HepG2 (cell line): ENCODE measurements around the gene FGD2. TPM values are rescaled to one million over a fixed set of nuclear protein-coding genes. Genes with fewer than 3 reads are reported as not detected.
A peak's percentile ranks its signal among the peaks of the same experiment; 100 is the strongest.

Experiments used
- ELF1 ChIP-seq: sonication (generic); formaldehyde crosslinking; IDR thresholded peaks from 2 replicates; pipeline ENCODE4 v1.4.0; 2020; ENCODE audit warnings: missing genetic modification reagents
- ERF ChIP-seq: IDR thresholded peaks from 2 replicates; pipeline ENCODE4 v1.6.1; 2018; ENCODE audit warnings: missing biosample characterization, missing genetic modification reagents
- KAT7 ChIP-seq: IDR thresholded peaks from 2 replicates; pipeline ENCODE4 v1.6.1; 2018; ENCODE audit warnings: borderline replicate concordance, missing compliant biosample characterization
- MXD3 ChIP-seq: IDR thresholded peaks from 2 replicates; pipeline ENCODE4 v1.6.1; 2016; ENCODE audit warnings: mild to moderate bottlenecking, missing biosample characterization, missing genetic modification reagents
- PREB ChIP-seq: sonication (generic); formaldehyde crosslinking; IDR thresholded peaks from 2 replicates; pipeline ENCODE4 v1.4.0; 2020; ENCODE audit warnings: missing genetic modification reagents
- RCOR2 ChIP-seq: IDR thresholded peaks from 2 replicates; pipeline ENCODE4 v1.6.1; 2016; ENCODE audit warnings: missing biosample characterization, missing genetic modification reagents
- RERE ChIP-seq: IDR thresholded peaks from 2 replicates; pipeline ENCODE4 v1.6.1; 2016; ENCODE audit warnings: low read depth, missing genetic modification reagents, missing compliant biosample characterization
- ZNF44 ChIP-seq: sonication (generic); formaldehyde crosslinking; IDR thresholded peaks from 2 replicates; pipeline ENCODE4 v1.5.1; 2020; ENCODE audit warnings: mild to moderate bottlenecking, missing genetic modification reagents
- ZNF569 ChIP-seq: sonication (generic); formaldehyde crosslinking; IDR thresholded peaks from 2 replicates; pipeline ENCODE4 v1.5.0; 2020; ENCODE audit warnings: mild to moderate bottlenecking, missing genetic modification reagents, moderate library complexity, borderline replicate concordance
- ZNF772 ChIP-seq: sonication (generic); formaldehyde crosslinking; IDR thresholded peaks from 2 replicates; pipeline ENCODE4 v1.5.0; 2020; ENCODE audit warnings: mild to moderate bottlenecking, missing genetic modification reagents
- ZNF782 ChIP-seq: sonication (generic); formaldehyde crosslinking; IDR thresholded peaks from 2 replicates; pipeline ENCODE4 v1.4.0; 2020; ENCODE audit warnings: missing genetic modification reagents, mild to moderate bottlenecking, borderline replicate concordance
- polyA plus RNA-seq, 8 experiments: library from polyadenylated mRNA; depleted of rRNA in 3 of 8; stranded (reverse) in 7 of 8; unstranded in 1 of 8; fragments of >200 nt; fragmentation: Illumina TruSeq in 4 of 8; extraction: Trizol in 4 of 8; gene quantifications; 2 replicates each; pipeline versions ENCODE4 v1.2.1 to v1.2.3, GENCODE V29; 2011 to 2016; ENCODE audit warnings: low read depth in 4 of 8, missing spikeins in 1 of 8, mixed read lengths in 1 of 8; ENCODE audit not compliant: insufficient read depth in 1 of 8
- total RNA-seq, 5 experiments: library from RNA; depleted of rRNA; stranded (reverse); fragments of >200 nt; fragmentation: Illumina TruSeq; extraction: Trizol; gene quantifications; 2 replicates each; pipeline ENCODE4 v1.2.3, GENCODE V29; 2016; ENCODE audit warnings: low read depth in 1 of 5
- TF ChIP-seq, protein P1 (sequence below): sonication (generic); formaldehyde crosslinking; IDR thresholded peaks from 2 replicates; pipeline ENCODE4 v1.4.0; 2020; ENCODE audit warnings: missing genetic modification reagents
- TF ChIP-seq, protein P2 (sequence below): sonication (generic); formaldehyde crosslinking; IDR thresholded peaks from 2 replicates; pipeline ENCODE4 v1.4.0; 2020; ENCODE audit warnings: missing genetic modification reagents

FGD2 gene
- total and polyA plus RNA-seq, 2 of the 13 experiments (the other 11 are each of a cell fraction or from before 2014, with no cell fraction given), result not detected

DNA sequence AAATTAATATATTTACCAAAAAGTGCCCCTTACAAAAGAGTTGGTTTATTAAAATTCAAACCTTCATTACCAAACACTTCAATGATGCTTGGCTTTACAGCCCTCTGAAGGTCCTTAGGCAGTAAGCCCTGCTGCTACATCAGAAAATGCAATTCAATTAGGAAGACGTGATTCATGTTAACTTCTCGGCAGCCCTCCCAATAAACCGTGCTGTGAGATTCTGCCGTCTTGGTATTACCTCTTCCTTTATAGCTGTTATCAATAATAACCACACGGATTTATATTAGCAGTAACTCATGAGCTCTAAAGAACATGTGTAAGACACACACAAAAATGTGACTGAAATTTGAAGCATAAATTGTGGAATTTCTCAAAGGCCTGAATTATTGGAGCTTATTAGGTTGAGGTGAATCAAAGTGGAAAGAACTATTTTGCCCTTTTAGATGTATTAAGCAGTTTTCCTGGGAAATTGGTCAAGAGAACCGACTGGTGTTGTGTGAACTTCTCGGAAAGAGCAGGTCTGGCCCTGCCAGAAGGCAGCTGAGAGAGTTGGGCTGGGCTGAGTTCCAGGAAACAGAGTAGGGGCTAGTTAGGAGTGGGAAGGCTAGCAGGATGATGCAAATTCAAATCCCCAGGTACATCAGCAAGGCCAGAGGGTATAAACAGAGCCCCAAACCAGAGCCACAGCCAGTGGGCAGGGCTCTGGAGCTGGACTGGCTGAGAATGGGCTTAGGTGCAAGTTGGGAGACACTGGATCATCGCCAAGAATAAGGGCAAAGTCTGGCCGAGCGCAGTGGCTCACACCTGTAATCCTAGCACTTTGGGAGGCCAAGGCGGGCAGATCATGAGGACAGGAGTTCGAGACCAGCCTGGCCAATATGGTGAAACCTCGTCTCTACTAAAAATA, 33.1 kb downstream of the FGD2 start (continued):
- TF ChIP-seq, protein P1, sequence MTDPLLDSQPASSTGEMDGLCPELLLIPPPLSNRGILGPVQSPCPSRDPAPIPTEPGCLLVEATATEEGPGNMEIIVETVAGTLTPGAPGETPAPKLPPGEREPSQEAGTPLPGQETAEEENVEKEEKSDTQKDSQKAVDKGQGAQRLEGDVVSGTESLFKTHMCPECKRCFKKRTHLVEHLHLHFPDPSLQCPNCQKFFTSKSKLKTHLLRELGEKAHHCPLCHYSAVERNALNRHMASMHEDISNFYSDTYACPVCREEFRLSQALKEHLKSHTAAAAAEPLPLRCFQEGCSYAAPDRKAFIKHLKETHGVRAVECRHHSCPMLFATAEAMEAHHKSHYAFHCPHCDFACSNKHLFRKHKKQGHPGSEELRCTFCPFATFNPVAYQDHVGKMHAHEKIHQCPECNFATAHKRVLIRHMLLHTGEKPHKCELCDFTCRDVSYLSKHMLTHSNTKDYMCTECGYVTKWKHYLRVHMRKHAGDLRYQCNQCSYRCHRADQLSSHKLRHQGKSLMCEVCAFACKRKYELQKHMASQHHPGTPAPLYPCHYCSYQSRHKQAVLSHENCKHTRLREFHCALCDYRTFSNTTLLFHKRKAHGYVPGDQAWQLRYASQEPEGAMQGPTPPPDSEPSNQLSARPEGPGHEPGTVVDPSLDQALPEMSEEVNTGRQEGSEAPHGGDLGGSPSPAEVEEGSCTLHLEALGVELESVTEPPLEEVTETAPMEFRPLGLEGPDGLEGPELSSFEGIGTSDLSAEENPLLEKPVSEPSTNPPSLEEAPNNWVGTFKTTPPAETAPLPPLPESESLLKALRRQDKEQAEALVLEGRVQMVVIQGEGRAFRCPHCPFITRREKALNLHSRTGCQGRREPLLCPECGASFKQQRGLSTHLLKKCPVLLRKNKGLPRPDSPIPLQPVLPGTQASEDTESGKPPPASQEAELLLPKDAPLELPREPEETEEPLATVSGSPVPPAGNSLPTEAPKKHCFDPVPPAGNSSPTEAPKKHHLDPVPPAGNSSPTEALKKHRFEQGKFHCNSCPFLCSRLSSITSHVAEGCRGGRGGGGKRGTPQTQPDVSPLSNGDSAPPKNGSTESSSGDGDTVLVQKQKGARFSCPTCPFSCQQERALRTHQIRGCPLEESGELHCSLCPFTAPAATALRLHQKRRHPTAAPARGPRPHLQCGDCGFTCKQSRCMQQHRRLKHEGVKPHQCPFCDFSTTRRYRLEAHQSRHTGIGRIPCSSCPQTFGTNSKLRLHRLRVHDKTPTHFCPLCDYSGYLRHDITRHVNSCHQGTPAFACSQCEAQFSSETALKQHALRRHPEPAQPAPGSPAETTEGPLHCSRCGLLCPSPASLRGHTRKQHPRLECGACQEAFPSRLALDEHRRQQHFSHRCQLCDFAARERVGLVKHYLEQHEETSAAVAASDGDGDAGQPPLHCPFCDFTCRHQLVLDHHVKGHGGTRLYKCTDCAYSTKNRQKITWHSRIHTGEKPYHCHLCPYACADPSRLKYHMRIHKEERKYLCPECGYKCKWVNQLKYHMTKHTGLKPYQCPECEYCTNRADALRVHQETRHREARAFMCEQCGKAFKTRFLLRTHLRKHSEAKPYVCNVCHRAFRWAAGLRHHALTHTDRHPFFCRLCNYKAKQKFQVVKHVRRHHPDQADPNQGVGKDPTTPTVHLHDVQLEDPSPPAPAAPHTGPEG (CRISPR knock-in tag), result no peak
- TF ChIP-seq KAT7 (CRISPR knock-in tag) (no peak), ZNF569 (CRISPR knock-in tag) (no peak), ZNF44 (0 out of 2 replicates have a peak, but pooled peaks have one; percentile 23), ERF (CRISPR knock-in tag) (0 out of 2 replicates have a peak, but pooled peaks have one; percentile 19), ZNF772 (0 out of 2 replicates have a peak, but pooled peaks have one; percentile 59), PREB (no peak), RCOR2 (CRISPR knock-in tag) (peak; percentile 61; the same call in 1 of the 2 replicates), ELF1 (CRISPR knock-in tag) (peak; percentile 17; the same call in 1 of the 2 replicates), MXD3 (no peak), RERE (no peak), ZNF782 (CRISPR knock-in tag) (no peak; the same call in 1 of the 2 replicates)
- TF ChIP-seq, protein P2, sequence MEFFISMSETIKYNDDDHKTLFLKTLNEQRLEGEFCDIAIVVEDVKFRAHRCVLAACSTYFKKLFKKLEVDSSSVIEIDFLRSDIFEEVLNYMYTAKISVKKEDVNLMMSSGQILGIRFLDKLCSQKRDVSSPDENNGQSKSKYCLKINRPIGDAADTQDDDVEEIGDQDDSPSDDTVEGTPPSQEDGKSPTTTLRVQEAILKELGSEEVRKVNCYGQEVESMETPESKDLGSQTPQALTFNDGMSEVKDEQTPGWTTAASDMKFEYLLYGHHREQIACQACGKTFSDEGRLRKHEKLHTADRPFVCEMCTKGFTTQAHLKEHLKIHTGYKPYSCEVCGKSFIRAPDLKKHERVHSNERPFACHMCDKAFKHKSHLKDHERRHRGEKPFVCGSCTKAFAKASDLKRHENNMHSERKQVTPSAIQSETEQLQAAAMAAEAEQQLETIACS (CRISPR knock-in tag), result no peak
